ENCODE results near the gene PIBF1.

Gene PIBF1

GRCh38 chr13:73062468-73062867 is 280.5 kb downstream of the PIBF1 start:
- DNase-seq: no peak

GRCh38 chr13:73063166-73063565 is 281.2 kb downstream of the PIBF1 start:
- no peak for DNase-seq

DNA sequence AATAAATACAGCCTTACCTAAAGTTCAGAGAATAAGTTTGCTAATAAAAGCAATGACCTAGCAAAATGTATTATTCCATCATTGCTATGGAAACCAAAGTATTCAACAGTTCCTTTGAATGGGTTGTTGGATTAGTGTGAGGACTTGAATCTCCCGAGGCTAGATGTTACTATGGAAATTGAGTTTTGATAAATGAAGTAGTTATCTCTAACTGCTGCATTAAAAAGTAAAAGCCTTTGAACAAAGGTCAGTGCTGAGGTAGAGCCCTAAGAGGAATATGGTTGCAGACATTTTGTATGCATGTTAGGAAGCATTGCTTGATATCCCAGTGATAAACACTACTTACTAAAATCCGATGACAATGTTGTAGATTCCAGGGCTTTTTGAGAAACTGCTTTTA is 283.1 kb downstream of the PIBF1 start:
- DNase-seq: no peak

DNA sequence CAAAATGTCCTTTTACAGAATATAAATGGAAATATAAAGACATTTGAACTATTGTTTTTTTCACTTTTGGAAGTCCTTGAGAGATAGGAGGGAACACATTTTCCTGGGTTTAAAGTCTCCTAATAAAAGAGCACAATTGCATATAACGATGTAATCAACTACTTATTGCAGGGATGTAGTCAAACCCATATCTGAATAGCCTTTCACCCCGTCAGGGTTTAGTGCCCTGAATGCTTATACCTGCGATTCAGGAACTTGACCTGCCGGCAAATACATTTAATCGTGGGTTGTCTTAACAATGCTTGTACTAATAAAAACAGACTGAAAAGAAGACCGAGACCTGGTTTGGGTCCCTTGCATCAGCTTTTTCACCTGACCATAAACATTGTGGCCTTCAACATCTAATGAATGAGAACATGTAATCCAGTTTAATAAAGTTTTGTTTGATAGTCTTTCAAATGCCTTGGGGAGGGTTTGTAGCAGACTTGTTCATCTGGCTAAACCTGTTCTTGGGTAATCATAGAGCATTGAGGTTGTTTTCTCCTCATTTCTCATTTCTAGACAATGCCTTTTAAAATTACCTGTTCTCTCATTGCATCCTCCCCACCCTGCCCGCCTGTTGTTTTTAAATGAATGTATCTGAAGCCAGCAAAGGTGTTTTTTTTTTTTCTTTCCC is 283.9 kb downstream of the PIBF1 start:
- no peak for DNase-seq

Measured in Kasumi-1 (cell line).